ENCODE measurements around the gene BIRC7.

BIRC7 gene

GRCh38 chr20:63287697-63288580, 52.2 kb downstream of the BIRC7 start:
- ChIA-PET CTCF (interaction anchor here (1.0 kb wide), 2 partner anchors 65 to 94 kb away, joined by 3 to 4 read pairs; no protein-coding TSS in a partner anchor), POLR2A (no interaction called here)
- TF ChIP-seq PKNOX1 (IDR thresholded peaks at IDR 0.05) = no peak
- TF ChIP-seq FOXK2 (IDR thresholded peaks at IDR 0.05) = no peak
- TF ChIP-seq L3MBTL2 (conservative IDR thresholded peaks at IDR 0.05) = no peak
- DNase-seq (ENCODE audit: extremely low spot score) = no peak

GRCh38 chr20:63288581-63289251, 53.0 kb downstream of the BIRC7 start:
- DNase-seq (ENCODE audit: extremely low spot score) = no peak
- TF ChIP-seq LEF1 (IDR thresholded peaks at IDR 0.05; ENCODE audit: borderline replicate concordance) (no peak), BHLHE40 (IDR thresholded peaks at IDR 0.05; ENCODE audit: borderline replicate concordance) (no peak), FOXA1 (IDR thresholded peaks at IDR 0.05) (no peak), FOXM1 (IDR thresholded peaks at IDR 0.05; ENCODE audit: borderline replicate concordance) (no peak), CTBP1 (IDR thresholded peaks at IDR 0.05; ENCODE audit: borderline replicate concordance) (no peak), L3MBTL2 (conservative IDR thresholded peaks at IDR 0.05) (no peak), TARDBP (IDR thresholded peaks at IDR 0.05) (no peak), HDGF (IDR thresholded peaks at IDR 0.05; ENCODE audit: borderline replicate concordance) (no peak), NFRKB (IDR thresholded peaks at IDR 0.05) (no peak)
- CTCF ChIA-PET = no interaction called here
- POLR2A ChIA-PET = no interaction called here

GRCh38 chr20:63289311-63290135, 53.8 kb downstream of the BIRC7 start:
- POLR2A ChIA-PET = no interaction called here
- TF ChIP-seq LEF1 (IDR thresholded peaks at IDR 0.05; ENCODE audit: borderline replicate concordance) = no peak
- TF ChIP-seq ELF4 (IDR thresholded peaks at IDR 0.05) = no peak
- TF ChIP-seq SP1 (IDR thresholded peaks at IDR 0.05) = no peak
- no peak for TF ChIP-seq NFRKB (IDR thresholded peaks at IDR 0.05)
- no peak for TF ChIP-seq FOXM1 (IDR thresholded peaks at IDR 0.05; ENCODE audit: borderline replicate concordance)
- CTCF ChIA-PET = no interaction called here
- no peak for DNase-seq (ENCODE audit: extremely low spot score)

Data from HEK293T (cell line).